Kidney tubule cell (primary cell): ENCODE results near the gene FGF12.

Experiments
- DNase-seq: peaks from one replicate; pipeline ENCODE4 v3.0.0-alpha.2; 2018; ENCODE audit warnings: low spot score

Gene FGF12

GRCh38 chr3:192258721-192259120 is 468.6 kb downstream of the FGF12 start:
- DNase-seq: no peak

- DNase-seq: no peak
Observed at GRCh38 chr3:192255839-192256238, 471.5 kb downstream of the FGF12 start.

GRCh38 chr3:192253138-192253887 is 474.0 kb downstream of the FGF12 start:
- DNase-seq: no peak

GRCh38 chr3:192249516-192249915 is 477.8 kb downstream of the FGF12 start:
- DNase-seq: no peak

GRCh38 chr3:192246847-192247559 is 480.3 kb downstream of the FGF12 start:
- DNase-seq: peak; percentile 56

GRCh38 chr3:192244591-192244990 is 482.8 kb downstream of the FGF12 start:
- no peak for DNase-seq

- no peak for DNase-seq
Observed at GRCh38 chr3:192239956-192240355, 487.4 kb downstream of the FGF12 start.

GRCh38 chr3:192237992-192238608 is 489.2 kb downstream of the FGF12 start:
- no peak for DNase-seq

GRCh38 chr3:192229866-192230265 is 497.5 kb downstream of the FGF12 start:
- no peak for DNase-seq

GRCh38 chr3:192224634-192225155 is 502.6 kb downstream of the FGF12 start:
- no peak for DNase-seq

- DNase-seq: no peak
Observed at GRCh38 chr3:192223815-192224214, 503.5 kb downstream of the FGF12 start.

- DNase-seq: no peak
Observed at GRCh38 chr3:192220915-192221314, 506.4 kb downstream of the FGF12 start.

- DNase-seq: no peak
Observed at GRCh38 chr3:192219926-192220325, 507.4 kb downstream of the FGF12 start.

GRCh38 chr3:192216067-192216466 is 511.3 kb downstream of the FGF12 start:
- DNase-seq: no peak

GRCh38 chr3:192212979-192213378 is 514.4 kb downstream of the FGF12 start:
- no peak for DNase-seq

GRCh38 chr3:192212335-192212734 is 515.0 kb downstream of the FGF12 start:
- no peak for DNase-seq

GRCh38 chr3:192207651-192208050 is 519.7 kb downstream of the FGF12 start:
- no peak for DNase-seq

- peak; percentile 52 for DNase-seq
Observed at GRCh38 chr3:192207239-192207638, 520.1 kb downstream of the FGF12 start.

- DNase-seq: no peak
Observed at GRCh38 chr3:192194085-192194484, 533.3 kb downstream of the FGF12 start.

GRCh38 chr3:192188218-192188835 is 539.0 kb downstream of the FGF12 start:
- DNase-seq: peak; percentile 55

- no peak for DNase-seq
Observed at GRCh38 chr3:192187485-192188051, 539.8 kb downstream of the FGF12 start.

- DNase-seq: no peak
Observed at GRCh38 chr3:192186498-192186897, 540.8 kb downstream of the FGF12 start.
